Hypothalamus (tissue), 51 donors: ENCODE results near the gene CTNNBIP1.

Experiments
- DNase-seq, 51 donors: peaks; one replicate each; lab custom pipeline; 2025; lab: John Stamatoyannopoulos, UW

Gene CTNNBIP1

GRCh38 chr1:9860887-9861286 is 49.2 kb downstream of the CTNNBIP1 start:
- no peak for DNase-seq

- DNase-seq = no peak
Observed at GRCh38 chr1:9859281-9860014, 50.6 kb downstream of the CTNNBIP1 start.

GRCh38 chr1:9858293-9859035 is 51.6 kb downstream of the CTNNBIP1 start:
- no peak for DNase-seq

GRCh38 chr1:9855186-9855585 is 54.9 kb downstream of the CTNNBIP1 start:
- DNase-seq = no peak

GRCh38 chr1:9853249-9853595 is 56.8 kb downstream of the CTNNBIP1 start:
- DNase-seq = no peak

- DNase-seq = peak in 32 of 51 donors; percentile 27 to 87 (median 50)
Observed at GRCh38 chr1:9852410-9853248, 57.4 kb downstream of the CTNNBIP1 start.

- DNase-seq = no peak
Observed at GRCh38 chr1:9852004-9852403, 58.1 kb downstream of the CTNNBIP1 start.

GRCh38 chr1:9850442-9851162 is 59.5 kb downstream of the CTNNBIP1 start:
- no peak for DNase-seq

GRCh38 chr1:9849691-9850441 is 60.2 kb downstream of the CTNNBIP1 start:
- DNase-seq = peak in 1 of 51 donors; percentile 78

- DNase-seq = peak in 1 of 51 donors; percentile 44
Observed at GRCh38 chr1:9848022-9848421, 62.0 kb downstream of the CTNNBIP1 start.

GRCh38 chr1:9847269-9847668 is 62.8 kb downstream of the CTNNBIP1 start:
- DNase-seq = no peak

- DNase-seq = no peak
Observed at GRCh38 chr1:9846611-9847171, 63.4 kb downstream of the CTNNBIP1 start.

- DNase-seq = no peak
Observed at GRCh38 chr1:9845914-9846313, 64.2 kb downstream of the CTNNBIP1 start.

GRCh38 chr1:9844756-9845155 is 65.3 kb downstream of the CTNNBIP1 start:
- no peak for DNase-seq

GRCh38 chr1:9844106-9844505 is 66.0 kb downstream of the CTNNBIP1 start:
- DNase-seq = peak in 11 of 51 donors; percentile 26 to 85 (median 33)

GRCh38 chr1:9843576-9843945 is 66.5 kb downstream of the CTNNBIP1 start:
- no peak for DNase-seq

- DNase-seq = peak in 7 of 51 donors; percentile 25 to 52 (median 32)
Observed at GRCh38 chr1:9842781-9843575, 67.1 kb downstream of the CTNNBIP1 start.

- no peak for DNase-seq
Observed at GRCh38 chr1:9842073-9842711, 67.9 kb downstream of the CTNNBIP1 start.
